Measurements from ENCODE around the gene MTMR2.
"Not testable (repeated sequence)": the region's sequence is repeated elsewhere in the genome, so short reads cannot be mapped to it uniquely, and the experiment has no call there.

Gene MTMR2

DNA sequence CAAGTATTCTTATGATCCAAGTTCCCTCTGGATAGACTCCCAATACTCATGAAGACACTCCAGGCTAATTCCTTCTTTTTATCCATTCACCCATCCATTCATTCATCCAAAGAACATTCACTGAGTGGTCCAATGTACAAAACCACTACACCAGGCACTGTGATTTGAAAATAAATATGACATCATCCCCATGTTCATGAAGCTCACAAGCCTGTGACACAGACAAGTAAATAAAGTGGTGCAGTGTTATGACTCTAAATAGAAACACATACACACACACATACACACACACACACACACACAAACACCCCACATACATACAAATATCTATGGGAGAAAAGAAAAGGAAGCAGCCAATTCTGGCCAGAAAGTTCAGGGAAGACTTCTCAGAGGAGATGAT is 35.5 kb downstream of the MTMR2 start:
- no peak overlapping the region for H3K4me3 ChIP-seq (ENCODE audit: low read depth, low read length)

DNA sequence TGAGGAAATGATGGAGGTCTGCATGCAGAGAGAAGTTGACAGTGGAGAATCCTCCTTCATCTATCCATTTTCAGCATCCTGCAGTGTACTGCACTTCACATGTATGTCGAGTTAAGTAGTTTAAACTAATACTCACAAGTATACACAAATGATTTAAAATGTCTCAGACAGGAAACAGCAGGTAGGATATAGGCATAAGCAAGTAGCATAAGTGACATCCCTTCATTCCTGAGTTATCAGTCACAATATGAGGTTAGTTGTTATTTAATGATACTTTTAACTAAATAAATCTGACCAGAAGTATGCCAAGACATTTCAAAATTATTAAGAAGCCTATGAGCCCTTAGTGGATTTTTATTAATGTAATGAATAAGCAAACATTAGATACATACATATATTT is 37.4 kb downstream of the MTMR2 start:
- H3K4me3 ChIP-seq (ENCODE audit: low read depth, low read length) = no peak overlapping the region

DNA sequence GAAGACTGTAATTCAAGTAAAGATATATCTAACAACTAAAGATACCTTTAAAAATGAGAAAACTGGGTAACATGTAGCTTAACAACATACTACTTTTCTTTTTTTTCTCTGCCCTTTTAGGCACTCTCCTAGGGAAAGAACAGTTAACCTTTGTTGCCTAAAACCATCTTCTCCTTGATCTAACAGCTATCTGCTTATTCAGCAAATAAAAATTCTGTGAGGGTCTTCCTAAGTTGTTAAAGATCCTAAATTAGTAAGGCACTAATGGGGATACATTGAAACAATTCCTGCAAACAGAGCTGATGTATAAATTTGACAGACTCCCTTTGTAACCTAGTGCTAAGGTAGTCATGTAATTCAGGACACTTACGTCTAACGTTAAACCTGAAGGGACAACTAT is 39.1 kb downstream of the MTMR2 start:
- no peak overlapping the region for H3K4me3 ChIP-seq (ENCODE audit: low read depth, low read length)

DNA sequence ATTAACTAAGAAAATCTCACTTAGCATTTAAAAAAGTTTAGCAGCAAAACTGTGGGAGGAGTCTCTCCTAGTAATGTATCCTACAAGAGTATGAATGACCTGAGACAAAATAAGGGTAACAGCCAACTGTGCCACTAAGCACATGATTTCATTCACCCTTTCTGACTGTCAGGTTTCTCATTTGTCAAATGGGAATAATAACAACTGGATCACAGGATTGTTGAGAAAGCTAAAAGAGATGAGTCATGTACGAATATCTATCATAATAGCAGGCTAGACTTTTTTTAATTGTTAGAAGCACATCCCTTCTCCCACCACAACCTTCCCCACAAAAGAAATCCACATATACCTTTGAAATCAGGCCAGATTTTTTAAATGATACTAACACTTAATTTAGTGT is 39.5 kb downstream of the MTMR2 start:
- no peak overlapping the region for H3K4me3 ChIP-seq (ENCODE audit: low read depth, low read length)

DNA sequence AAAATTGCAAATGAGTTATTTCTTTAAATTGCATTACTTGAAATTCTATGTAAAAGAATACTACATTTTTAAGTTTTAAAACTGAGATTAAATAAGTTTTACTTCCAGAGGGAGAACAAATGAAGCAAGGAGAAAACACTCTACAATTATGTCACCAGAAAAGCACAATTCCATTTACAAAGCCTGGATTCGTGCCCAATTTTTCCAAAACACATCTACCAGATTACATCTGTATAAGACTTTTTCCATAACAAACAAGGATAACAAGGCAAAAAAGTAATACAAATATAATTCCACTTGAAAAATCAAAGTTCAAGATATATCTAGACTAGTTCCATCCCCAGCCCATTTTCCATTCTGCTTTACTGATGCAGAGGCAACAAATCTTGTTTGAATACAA is 40.5 kb downstream of the MTMR2 start:
- no peak overlapping the region for H3K4me3 ChIP-seq (ENCODE audit: low read depth, low read length)

DNA sequence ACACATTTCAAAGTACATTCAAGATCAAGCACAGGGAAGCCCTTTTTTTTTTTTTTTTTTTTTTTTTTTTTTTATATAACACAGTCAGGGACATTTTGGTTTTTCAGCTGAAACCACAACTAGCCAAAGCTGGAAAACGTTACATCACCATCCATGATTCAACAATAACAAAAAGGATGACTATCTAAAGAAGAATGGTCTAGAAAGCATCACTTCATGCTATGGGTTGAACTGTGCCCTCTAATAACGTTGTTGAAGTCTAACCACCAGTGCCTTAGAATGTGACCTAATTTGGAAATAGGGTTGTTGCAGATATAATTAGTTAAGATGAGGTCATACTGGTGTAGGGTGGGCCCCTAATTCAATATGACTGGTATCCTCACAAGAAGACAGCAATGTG is 46.6 kb downstream of the MTMR2 start:
- no peak overlapping the region for H3K4me3 ChIP-seq (ENCODE audit: low read depth, low read length)

DNA sequence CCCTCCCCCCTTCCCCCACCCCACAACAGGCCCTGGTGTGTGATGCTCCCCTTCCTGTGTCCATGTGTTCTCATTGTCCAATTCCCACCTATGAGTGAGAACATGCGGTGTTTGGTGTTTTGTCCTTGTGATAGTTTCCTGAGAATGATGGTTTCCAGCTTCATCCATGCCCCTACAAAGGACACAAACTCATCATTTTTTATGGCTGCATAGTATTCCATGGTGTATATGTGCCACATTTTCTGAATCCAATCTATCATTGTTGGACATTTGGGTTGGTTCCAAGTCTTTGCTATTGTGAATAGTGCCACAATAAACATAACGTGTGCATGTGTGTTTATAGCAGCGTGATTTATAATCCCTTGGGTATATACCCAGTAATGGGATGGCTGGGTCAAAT is 53.0 kb downstream of the MTMR2 start:
- not testable (repeated sequence) for H3K4me3 ChIP-seq (ENCODE audit: low read depth, low read length)

DNA sequence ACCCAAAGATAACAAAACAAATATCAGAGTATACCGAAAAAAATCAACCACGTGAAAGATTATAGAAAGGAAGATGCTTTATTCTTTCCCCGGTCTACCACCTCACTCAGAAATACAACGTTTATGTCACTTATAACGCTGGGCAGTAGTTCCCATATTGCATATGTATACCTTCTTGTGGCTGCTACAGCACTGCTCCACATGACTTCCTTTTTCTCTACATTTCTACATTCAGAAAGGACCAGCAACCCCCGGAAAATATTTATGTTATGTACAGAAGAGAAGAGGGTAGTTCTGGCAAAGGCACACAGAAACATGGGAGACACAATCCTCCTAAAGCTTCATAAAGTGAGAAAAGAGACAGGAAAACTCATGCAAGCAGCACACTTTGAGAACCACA is 56.8 kb downstream of the MTMR2 start:
- no peak overlapping the region for H3K4me3 ChIP-seq (ENCODE audit: low read depth, low read length)

DNA sequence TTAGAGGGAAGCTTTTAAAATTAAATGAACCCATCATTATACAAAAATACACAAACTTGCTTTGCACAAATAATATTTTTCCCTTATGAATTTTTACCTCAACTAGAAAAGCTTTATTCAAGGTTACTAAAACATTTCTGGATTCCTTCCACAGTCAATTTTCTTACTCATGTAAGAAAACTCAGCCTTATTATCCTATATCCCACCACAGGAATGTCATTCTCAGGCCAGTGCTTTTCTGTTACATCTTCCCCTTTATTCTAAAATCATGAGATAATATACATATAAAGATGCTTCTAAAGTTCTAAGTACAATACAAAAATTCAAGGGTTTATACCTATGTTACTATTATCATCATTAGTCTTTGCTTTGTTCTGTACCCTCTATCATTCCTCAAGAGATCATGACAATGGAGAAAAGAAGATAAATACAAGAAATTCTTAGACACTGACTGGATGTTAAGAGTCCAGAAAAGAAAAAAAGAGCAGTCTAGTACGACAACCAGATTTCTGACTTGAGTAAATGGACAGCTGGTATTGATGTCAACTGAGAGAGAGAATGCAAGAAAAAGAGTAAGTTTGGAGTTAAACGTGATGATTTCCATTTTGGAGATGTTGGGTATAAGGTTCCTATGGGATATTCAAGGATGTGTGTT is 60.3 kb downstream of the MTMR2 start:
- no peak overlapping the region for H3K4me3 ChIP-seq (ENCODE audit: low read depth, low read length)

DNA sequence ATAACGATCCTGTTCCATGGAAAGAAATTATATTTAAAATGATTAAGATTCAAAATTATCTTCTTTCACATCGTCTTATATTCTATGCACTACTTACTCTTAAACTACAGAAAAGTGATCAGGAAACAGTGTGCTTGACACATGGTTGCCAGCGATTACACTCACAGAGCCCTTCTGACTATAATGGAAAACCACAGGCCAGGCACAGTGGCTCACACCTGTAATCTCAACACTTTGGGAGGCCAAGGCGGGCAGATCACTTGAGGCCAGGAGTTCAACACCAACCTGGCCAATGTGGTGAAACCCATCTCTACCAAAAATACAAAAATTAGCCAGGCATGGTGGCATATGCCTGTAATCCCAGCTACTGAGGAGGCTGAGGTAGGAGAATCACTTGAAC is 63.9 kb downstream of the MTMR2 start:
- H3K4me3 ChIP-seq (ENCODE audit: low read depth, low read length) = not testable (repeated sequence)

DNA sequence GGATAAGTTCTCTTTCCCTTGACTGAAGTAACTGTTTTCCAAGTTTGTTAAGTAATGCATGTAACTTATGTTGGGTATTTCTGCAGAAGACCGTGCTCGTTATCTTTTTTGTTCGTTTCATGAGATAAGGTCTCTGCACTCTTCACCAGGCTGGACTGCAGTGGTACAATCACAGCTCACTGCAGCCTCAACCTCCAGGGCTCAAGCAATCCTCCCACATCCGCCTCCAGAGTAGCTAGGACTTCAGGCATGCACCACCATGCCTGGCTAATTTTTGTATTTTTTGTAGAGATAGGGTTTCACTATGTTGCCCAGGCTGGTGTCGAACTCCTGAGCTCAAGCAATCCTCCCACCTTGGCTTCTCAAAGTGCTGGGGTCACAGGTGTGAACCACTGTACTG is 69.5 kb downstream of the MTMR2 start:
- H3K4me3 ChIP-seq (ENCODE audit: low read depth, low read length) = not testable (repeated sequence)

DNA sequence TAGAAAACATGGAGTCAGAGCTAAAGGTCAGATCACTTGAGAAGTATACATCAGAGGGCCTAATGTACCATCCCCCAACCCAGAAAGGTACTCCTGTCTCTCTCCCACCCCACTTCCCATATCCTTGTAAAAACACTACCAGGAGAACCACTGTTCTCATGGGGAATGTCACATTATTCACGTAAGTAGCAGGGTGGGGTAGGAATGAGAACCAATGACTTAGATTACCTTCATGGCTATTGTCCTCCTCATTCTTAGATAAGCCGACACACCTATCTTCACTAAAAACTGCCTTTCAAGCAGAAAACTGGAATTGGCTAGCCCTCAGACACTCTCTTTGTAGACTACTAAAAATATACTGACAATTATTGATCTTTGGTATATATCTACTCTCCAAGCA is 70.0 kb downstream of the MTMR2 start:
- H3K4me3 ChIP-seq (ENCODE audit: low read depth, low read length) = no peak overlapping the region

DNA sequence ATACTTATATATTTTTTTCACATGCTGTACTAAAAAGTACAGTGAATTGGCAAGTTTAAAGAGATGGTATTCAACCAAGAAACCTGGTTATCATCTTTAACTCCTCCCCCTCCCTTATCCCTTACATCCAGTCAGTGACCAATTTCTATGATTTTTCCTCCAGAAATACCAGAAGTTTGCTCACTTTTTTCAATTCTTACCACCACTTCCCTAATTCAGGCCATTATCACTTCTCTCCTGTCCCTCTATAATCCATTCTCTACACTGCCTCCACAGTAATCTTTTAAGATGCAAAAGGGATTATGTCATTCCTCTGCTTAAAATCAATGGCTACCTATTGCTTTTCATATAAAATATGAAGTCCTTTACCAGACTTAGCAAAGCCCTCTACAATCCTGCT is 70.8 kb downstream of the MTMR2 start:
- H3K4me3 ChIP-seq (ENCODE audit: low read depth, low read length) = no peak overlapping the region

DNA sequence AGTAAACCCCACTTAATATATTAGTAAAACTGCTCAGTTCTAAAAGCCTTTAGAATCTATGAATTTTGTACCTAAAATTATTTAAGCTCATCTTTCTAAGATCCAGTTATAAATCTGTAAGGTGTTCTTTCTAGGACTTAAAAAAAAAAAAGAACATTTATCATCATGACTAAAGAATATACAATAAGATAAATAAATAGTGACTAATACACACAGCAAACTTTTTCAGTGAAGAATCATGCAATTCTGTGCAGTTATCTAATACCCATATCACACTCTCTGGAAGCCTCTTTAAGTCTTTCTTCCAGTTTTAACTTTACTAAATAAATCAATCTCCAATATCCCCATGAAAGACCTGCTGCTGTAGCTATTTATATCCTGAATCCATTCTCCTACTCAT is 73.8 kb downstream of the MTMR2 start:
- no peak overlapping the region for H3K4me3 ChIP-seq (ENCODE audit: low read depth, low read length)

DNA sequence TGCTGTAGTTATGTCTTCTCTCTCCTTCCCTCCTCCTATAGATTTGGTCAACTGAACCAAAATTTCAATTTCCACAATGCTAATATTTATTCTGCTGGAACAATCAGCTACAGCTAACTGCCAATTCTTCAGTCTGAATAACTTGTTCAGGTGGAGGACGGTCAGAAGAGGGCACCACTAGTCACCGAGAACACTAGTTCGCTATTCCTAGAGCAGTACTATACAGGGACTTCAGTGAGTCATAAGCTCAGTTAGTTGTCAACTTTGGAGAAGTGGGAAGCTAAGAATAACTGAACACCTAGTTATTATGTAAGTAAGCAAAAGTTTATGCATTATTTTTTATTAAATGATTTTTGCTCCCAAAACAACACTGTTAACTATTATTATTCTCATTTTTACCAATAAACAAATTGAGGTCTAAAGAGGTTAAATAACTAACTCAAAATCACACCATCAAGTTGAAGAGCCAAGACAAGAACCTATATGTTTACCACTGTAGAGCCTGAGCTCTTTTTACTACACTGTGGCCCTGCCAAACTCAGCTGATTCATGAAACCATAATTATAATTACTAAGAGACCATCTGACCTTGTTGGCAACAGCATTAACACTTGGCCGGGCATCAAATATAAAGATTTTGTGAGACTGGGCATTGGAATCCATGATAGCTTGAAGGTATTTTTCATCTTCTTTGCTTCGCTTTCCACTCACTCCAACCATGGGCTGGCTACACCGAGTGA is 74.7 kb downstream of the MTMR2 start:
- no peak overlapping the region for H3K4me3 ChIP-seq (ENCODE audit: low read depth, low read length)

DNA sequence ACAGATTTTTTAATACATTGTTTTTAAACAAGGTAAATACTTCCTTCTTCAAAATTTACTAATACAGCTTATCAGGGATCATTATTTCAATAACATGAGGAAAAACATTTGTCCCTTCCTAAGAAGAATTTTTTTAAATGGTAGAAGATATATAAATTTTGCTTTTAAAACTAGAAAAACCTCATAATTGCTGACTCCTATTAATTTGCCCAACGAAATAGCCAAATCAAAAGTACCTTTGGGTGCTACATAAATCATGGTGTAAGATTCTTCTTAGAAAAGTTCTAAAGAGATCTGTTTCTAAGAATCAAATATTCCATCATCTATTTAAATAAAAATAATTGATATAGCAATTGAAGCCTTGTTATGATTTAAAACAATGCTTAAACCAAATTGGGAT is 78.7 kb downstream of the MTMR2 start:
- no peak overlapping the region for H3K4me3 ChIP-seq (ENCODE audit: low read depth, low read length)

DNA sequence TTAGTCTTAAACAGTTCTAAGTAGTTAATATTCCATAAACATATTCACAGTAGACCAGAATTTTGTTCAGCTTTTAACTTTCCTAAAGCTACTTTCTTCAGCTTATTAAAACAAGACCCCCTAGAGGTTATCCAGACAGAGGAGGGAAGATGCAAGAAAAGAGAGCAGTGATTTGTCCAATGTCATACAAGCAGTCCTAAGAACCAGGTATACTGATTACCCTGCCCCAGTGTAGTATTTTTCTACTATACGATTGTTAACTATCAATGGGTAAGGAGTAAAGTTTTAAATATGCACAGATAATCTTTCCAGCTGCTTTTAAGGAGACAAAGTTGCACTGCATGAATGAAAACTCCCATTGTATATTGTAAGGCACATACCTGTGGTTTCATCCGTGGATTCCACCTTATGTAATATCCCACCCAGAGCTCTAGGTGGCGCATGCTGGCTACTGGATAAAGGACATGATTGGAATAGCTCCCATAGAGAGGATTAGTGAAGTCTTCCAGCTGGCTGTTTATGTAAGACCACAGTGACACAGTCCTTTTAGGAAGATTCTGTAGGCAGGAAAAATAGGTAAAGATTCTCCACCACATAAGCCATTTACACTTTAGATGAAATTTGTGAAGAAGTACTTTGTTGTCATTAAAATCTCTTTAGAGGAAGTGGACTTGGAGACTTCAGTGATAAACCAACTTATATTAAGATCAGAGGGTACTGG is 88.0 kb downstream of the MTMR2 start:
- H3K4me3 ChIP-seq (ENCODE audit: low read depth, low read length) = no peak overlapping the region

DNA sequence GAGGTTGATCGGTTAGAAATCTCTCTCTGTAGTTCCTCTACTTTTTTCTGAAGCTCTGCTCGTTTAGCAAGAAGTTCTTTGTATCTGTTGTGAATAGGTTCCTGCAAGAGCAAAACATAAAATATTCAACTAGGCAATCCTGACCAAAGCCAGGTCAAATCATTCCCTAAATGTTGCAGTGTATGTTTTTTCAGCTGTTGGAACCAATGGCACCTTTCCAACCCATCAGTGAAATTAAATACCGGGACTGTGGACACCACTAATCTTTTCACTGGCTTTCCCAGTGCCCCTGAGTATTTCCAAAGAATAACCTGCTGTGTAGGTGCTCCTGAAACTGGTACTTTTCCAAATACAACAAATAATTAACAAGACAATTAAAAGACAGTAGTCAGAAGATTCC is 88.6 kb downstream of the MTMR2 start:
- H3K4me3 ChIP-seq (ENCODE audit: low read depth, low read length) = no peak overlapping the region

DNA sequence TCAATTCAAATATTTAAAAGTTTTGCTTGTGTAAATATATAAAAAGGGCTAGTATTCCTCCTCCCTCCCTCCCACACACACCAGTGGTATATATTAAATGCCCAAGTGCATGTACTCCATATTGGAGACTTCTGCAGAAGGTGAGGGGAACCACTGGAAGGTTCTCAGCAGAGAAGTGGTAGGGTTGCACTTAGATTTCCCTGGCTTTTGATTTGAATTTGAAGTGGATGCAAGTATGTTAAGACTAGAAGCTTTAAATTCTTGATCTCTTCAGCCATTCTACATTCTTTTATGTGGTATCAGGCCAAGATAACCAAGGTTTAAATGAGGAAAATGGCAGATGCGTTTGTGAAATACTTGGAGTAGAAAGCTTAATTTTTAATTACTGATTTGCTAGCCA is 90.5 kb downstream of the MTMR2 start:
- H3K4me3 ChIP-seq (ENCODE audit: low read depth, low read length) = no peak overlapping the region

DNA sequence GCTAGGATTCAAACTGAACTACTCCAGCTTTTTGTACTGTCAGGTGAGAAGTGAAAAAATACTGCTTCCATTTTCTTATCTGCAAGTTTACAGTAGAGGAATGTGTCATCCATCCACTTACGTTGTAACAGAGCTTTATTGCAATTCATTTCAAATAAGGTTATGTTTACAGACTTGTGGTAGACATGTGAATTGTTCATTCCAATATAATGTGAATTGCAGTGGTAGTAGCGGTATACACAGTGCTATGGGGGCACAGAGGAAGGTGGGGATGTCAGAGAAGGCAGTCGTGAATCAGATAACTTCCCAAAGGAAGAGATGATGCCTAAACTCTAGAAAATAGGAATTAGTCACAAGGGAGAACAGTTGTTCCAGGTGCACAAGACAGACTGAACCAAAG is 91.1 kb downstream of the MTMR2 start:
- H3K4me3 ChIP-seq (ENCODE audit: low read depth, low read length) = no peak overlapping the region

DNA sequence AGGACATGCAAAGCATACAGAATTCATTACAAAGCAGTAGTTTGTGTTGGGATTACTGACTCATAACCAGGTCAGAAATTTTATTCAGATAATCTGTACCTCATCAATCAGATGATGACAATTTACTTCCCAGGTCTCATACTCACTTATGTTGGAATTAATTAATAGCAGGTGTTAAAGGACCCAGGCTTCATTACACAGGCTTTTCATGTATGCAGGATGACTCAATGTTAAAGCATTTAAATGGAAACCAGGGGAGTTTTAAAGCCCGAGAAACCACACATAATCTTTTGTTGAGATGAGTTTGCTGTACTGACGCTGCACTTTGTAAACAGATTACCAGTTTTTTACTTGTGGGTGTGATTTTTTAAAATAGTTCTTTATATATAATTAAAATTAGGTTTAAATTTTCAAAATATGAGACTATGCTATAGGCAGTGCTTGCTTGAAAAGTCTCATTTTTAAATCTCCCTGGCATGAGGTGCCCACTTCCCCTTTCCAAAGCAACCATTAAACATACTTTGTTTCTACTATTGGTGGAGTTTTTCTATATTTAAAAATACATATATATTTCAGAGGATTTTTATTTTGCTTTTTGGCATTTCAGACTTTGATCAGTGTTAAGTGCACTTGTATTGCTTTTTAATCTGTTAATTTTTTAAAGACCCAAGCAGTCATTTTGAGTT is 92.6 kb downstream of the MTMR2 start:
- no peak overlapping the region for H3K4me3 ChIP-seq (ENCODE audit: low read depth, low read length)

Data from iPS-11a (cell line).